Neural progenitor cell (in vitro differentiated cells): ENCODE results near the gene PPP3R1.

Source experiments
- EZH2 ChIP-seq: fragments of 200-600 bp; sonication (generic); IDR thresholded peaks from 2 replicates; pipeline ENCODE4 v1.6.1; 2017; ENCODE audit warnings: antibody characterized with exemption, mild to moderate bottlenecking, moderate library complexity
- EZH2phosphoT487 ChIP-seq: fragments of 200-600 bp; sonication (generic); IDR thresholded peaks from 2 replicates; pipeline ENCODE4 v1.6.1; 2017; ENCODE audit warnings: antibody characterized with exemption
- TF ChIP-seq, protein P1 (sequence below): fragments of 200-600 bp; sonication (generic); IDR thresholded peaks from 2 replicates; pipeline ENCODE4 v1.5.1; 2017; ENCODE audit warnings: antibody characterized with exemption, mild to moderate bottlenecking

DNA sequence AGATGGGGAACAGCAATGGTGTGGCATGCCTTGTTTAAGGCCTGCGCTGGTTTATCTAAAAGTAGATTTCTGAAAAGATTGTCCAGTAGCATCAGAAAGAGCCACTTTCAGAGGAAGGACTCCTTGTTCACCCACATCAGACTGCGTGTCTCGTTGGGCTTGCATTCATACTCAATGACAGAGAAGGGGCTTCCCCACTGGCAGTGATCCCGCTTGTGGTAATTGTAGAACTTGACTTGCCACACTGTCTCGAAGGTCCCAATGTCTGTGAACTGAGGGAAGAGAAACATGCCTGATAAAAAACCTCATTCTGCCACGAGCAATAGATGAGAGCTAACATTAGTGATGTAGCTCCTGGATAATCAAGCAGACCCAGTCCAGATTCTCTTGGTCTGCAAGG, 41.4 kb upstream of the PPP3R1 start:
- TF ChIP-seq EZH2 (no peak), EZH2phosphoT487 (no peak)
- TF ChIP-seq, protein P1, sequence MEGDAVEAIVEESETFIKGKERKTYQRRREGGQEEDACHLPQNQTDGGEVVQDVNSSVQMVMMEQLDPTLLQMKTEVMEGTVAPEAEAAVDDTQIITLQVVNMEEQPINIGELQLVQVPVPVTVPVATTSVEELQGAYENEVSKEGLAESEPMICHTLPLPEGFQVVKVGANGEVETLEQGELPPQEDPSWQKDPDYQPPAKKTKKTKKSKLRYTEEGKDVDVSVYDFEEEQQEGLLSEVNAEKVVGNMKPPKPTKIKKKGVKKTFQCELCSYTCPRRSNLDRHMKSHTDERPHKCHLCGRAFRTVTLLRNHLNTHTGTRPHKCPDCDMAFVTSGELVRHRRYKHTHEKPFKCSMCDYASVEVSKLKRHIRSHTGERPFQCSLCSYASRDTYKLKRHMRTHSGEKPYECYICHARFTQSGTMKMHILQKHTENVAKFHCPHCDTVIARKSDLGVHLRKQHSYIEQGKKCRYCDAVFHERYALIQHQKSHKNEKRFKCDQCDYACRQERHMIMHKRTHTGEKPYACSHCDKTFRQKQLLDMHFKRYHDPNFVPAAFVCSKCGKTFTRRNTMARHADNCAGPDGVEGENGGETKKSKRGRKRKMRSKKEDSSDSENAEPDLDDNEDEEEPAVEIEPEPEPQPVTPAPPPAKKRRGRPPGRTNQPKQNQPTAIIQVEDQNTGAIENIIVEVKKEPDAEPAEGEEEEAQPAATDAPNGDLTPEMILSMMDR = no peak
